Fibroblast of peridontal ligament (primary cell): ENCODE measurements around the gene MYOT.
A peak's percentile ranks its signal among the peaks of the same experiment; 100 is the strongest.

Source experiments
- DNase-seq: peaks from one replicate; pipeline ENCODE4 v3.0.0-alpha.2; 2010; ENCODE audit errors: extremely low read depth

The MYOT gene

DNA sequence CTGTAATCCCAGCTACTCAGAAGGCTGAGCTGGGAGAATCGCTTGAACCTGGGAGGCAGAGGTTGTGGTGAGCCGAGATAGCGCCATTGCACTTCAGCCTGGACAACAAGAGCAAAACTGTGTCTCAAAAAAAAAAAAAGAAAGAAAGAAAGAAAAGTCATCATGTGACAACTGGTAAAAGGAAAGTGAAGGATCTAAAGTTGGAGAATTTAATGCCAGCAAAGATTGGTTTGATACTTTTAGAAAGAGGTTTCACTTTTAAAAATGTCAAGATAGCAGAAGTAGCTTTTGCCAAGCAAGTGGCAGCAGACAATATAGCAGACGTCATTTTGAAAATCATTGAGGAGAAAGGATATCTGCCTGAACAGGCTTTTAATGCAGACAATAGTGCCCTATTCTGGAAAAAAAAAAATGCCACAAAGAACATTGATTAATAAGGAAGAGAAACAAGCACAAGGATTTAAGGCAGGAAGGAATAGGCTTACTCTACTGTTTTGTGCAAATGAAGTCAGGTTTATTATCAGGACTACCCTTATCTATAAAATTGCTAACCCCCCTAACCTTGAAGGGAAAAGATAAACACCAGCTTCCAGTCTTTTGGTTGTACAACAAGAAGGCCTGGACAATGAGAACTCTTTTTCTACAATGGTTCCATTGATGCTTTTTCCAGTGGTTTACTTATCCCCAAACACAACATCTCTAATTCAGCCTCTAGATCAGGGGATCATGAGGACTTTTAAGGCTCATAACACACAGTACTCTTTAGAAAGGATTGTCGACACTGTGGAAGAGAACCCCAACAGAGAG, 33.6 kb downstream of the MYOT start:
- no peak for DNase-seq

DNA sequence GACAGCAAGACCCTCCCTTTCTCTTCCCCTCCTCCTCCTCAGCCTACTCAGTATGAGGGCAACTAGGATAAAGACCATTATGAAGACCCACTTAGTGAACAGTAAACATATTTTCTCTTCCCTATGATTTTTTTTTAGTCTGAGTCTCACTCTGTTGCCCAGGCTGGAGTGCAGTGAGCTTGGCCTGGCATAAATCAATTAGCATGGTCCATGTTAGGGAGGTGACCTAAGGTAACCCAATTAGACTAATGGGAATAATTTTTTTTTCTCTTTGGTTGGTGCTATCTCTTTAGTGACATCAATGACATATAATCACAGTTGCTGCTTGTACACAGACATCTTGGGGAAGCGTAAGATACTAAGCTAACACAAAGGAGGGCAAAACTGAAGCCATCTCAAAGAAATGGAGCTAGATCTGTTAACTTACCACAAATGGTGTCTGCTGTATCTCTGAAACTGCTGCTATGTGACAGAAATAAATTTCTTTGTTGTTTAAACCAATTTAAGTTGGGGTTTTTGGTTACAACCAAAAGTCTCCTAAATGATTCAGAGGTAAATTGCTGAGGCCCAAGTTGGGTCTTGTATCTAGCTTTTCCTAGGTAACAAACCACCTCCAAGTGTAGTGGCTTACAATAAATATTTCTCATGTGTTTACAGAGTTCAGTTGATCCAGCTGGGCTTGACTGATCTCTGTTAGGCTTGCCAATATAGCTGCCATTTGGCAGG, 34.9 kb downstream of the MYOT start:
- DNase-seq = no peak

DNA sequence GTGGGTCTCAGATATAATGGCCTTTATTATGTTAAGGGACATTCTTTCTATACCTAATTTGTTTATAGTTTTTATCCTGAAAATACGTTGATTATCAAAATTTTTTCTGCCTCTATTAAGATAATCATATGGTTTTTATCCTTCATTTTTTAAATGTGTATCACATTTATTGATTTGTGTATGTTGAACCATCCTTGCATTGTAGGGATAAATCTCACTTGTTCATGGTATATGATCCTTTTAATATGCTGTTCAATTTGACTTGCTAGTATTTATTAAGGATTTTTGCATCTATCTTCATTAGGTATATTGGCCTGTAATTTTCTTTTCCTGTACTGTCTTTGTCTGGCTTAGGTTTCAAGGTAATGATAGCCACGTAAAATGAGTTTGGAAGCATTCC, 47.1 kb downstream of the MYOT start:
- no peak for DNase-seq

DNA sequence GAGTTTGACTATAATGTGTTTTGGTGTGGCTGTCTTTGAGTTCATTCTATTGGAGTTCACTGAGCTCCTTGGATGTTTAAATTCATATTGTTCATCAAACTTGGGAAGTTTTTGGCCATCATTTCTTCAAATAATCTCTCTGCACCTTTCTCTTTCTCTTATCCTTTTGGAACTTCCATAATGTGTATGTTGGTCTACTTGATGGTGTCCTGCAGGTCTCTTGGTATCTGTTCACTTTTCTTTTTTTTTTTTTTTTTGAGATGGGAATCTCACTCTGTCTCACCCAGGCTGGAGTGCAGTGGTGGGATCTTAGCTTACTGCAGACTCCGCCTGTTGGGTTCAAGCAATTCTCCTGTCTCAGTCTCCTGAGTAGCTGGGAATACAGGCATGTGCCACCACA, 49.3 kb downstream of the MYOT start:
- DNase-seq = no peak

DNA sequence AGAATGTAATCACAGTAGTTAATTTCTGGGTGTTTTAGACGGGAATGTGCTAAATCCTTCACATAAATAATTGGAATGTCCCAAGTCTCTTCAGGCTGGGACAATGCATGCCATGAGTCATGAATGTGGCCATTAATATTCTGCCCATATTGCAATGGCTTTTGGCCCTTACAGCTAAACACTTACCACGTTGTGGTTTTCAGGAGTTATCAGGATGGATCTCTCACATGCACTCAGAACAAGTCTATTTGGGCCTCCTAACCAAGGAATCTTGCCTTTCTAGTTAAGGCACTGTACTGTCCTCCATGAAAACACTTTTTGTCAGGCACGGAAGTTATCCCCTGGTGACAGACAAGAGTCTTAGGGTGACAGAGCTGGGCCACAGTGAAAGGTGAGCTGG, 54.3 kb downstream of the MYOT start:
- DNase-seq = no peak

DNA sequence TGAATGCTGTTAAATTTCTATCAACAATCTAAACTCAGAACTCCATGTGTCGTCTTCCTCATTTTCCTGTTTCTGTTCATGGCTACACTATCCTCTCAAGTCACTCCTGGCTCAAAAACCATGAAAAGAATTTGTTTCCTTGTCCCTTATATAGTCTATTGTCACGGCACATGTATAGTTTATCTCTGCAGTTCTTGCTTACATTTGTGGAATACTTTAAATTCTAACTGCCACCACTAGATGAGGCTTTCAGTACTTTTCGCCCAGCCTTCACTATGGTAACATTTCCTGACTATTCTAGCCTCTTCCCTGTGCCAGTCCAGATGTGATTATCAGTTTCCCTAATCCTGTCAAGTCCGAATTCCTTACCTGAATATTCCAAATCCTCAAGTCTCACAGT, 56.2 kb downstream of the MYOT start:
- peak; percentile 58 for DNase-seq

DNA sequence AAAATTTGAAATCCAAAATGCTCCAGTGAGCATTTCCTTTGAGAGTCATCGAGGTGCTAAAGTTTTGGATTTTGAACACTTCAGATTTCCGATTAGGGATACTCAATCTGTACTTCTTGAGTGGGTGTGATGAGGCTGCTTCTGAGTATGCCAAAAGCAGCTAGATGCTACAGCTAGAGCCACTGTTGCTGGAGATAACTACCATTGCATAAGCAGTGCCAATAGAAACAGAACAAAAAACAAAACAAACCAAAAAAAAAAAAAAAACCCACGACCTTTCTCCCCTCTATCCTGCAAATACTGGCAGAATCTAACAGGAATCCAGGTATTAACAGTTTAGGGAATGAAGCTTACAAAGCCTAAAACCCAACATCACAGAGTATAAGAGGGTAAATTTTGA, 65.1 kb downstream of the MYOT start:
- DNase-seq = no peak

DNA sequence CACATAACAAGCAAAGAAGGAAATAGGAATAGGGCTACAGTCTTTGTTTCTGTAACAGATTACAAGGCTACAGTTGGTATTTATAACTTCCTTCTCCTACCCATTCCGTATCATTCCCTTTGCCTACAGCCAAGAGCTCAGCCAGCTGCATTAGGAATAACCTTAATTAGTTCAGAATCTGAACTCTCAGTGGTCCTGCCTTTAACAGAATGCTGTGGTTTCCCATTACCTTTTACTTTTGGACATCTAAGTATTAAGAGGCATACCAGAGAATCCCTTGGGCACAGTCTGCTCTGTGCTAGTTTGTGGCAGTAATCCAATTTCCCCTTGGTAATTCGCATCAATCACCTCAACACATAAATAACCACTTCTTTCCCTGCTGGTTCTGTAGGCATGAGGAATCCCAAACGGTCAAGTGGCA, 65.8 kb downstream of the MYOT start:
- peak; percentile 44 for DNase-seq

DNA sequence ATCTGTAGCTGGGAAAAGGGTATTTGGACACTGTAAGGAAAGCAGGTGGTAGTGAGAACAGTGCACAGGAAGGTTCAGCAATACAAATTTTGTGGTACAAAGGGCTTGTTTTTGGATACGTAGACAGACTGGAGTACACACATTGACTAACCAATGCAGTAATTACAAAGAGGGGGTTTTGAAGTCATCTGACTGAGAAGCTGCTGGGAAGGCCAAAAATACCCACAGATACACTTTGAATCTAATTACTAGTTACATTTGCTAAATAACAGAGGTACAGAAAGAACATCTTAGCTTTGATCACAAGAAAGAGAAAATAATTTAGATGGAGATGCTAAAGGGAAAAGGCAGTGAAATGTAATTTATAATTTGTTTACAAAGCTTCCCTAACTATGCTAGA, 67.5 kb downstream of the MYOT start:
- no peak for DNase-seq

DNA sequence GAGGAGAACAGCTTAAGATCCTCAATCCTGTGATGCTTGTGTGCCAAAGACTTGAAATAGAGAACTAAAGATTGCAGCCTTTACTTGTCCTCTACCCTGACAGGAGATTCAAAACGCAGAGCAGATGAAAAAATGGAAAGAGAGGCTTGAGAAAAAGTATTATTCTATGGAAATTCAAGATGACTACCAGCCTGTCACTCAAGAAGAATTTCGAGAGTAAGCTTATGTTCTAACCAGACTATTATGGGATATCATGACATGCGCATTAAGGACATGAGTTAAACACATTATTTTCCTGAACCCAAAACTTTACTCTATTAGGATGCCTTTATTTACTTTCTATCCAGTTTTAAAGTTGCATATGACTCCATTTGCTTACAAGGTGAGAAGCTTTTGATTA, 68.0 kb downstream of the MYOT start:
- no peak for DNase-seq
